Measurements from ENCODE around the gene CCDC3.

- no peak for TF ChIP-seq CTCF (IDR thresholded peaks at IDR 0.05; ENCODE audit: low read depth, low read length, missing input control)
- no peak for TF ChIP-seq MAX (IDR thresholded peaks at IDR 0.05)
- TF ChIP-seq REST (IDR thresholded peaks at IDR 0.05) = no peak
- no peak for TF ChIP-seq RAD21 (IDR thresholded peaks at IDR 0.05)
- TF ChIP-seq YY1 (IDR thresholded peaks at IDR 0.05) = no peak
- TF ChIP-seq HNF4A (conservative IDR thresholded peaks at IDR 0.05) = no peak
- TF ChIP-seq JUND (IDR thresholded peaks at IDR 0.05) = no peak
- TF ChIP-seq SP1 (IDR thresholded peaks at IDR 0.05) = no peak
- no peak for TF ChIP-seq ZBTB33 (IDR thresholded peaks at IDR 0.05)
- TF ChIP-seq FOXA1 (IDR thresholded peaks at IDR 0.05) = no peak
- TF ChIP-seq TAF1 (conservative IDR thresholded peaks at IDR 0.05) = no peak
- TF ChIP-seq GABPA (IDR thresholded peaks at IDR 0.05 in 1 of 2, conservative IDR thresholded peaks at IDR 0.05 in 1 of 2) = no peak
Measured at GRCh38 chr10:12981570-12981969, 19.9 kb downstream of the CCDC3 start.

Measured in liver (tissue), 3 donors.